WI38 (cell line): Measurements from ENCODE around the gene SETD1B.

ENCODE experiments used
- H3K4me3 ChIP-seq: 2 replicates; pipeline ENCODE4 v1.5.1; 2011; ENCODE audit warnings: low read depth, mild to moderate bottlenecking, control low read depth, low read length
- CTCF ChIP-seq: IDR thresholded peaks from 2 replicates; pipeline ENCODE4 v1.5.1; 2012; ENCODE audit warnings: low read depth, mild to moderate bottlenecking, control low read depth, low read length

The SETD1B gene

GRCh38 chr12:121802485-121802842 is 1.3 kb upstream of the SETD1B start:
- peak overlapping the region; percentile 80 for H3K4me3 ChIP-seq
- no peak for TF ChIP-seq CTCF

- TF ChIP-seq CTCF = no peak
- peak overlapping the region; percentile 80 for H3K4me3 ChIP-seq
These were observed 738 bp upstream of the SETD1B start for GRCh38 chr12:121802843-121803698.

GRCh38 chr12:121804417-121805111 is 755 bp downstream of the SETD1B start:
- no peak for TF ChIP-seq CTCF
- H3K4me3 ChIP-seq = peak overlapping the region; percentile 80

- H3K4me3 ChIP-seq = peak overlapping the region; percentile 80
These were observed 1.6 kb downstream of the SETD1B start for GRCh38 chr12:121805171-121806008.

GRCh38 chr12:121806009-121806545 is 2.3 kb downstream of the SETD1B start:
- no peak for TF ChIP-seq CTCF
- peak overlapping the region; percentile 80 for H3K4me3 ChIP-seq

More at GRCh38 chr12:121805171-121806008, 1.6 kb downstream of the SETD1B start:
- TF ChIP-seq CTCF = no peak

GRCh38 chr12:121806546-121807423 is 3.0 kb downstream of the SETD1B start:
- peak overlapping the region; percentile 80 for H3K4me3 ChIP-seq
- no peak for TF ChIP-seq CTCF
